GM06990 (cell line): ENCODE results near the gene GABPB1.

Experiments
- DNase-seq: peaks from one replicate; pipeline ENCODE4 v3.0.0-alpha.2; 2011; ENCODE audit not compliant: insufficient read length; ENCODE audit errors: extremely low read depth
- H3K27me3 ChIP-seq: replicated peaks from 2 replicates; pipeline ENCODE4 v1.6.0; 2011; ENCODE audit warnings: low read length; ENCODE audit not compliant: control insufficient read depth, insufficient read depth
- H3K36me3 ChIP-seq: 2 replicates; pipeline ENCODE4 v1.5.1; 2011; ENCODE audit warnings: low read length; ENCODE audit not compliant: control insufficient read depth, insufficient read depth
- H3K4me3 ChIP-seq: replicated peaks from 2 replicates; pipeline ENCODE4 v1.5.1; 2011; ENCODE audit warnings: low read depth, mild to moderate bottlenecking, control low read depth, low read length
- TF ChIP-seq, protein P1 (sequence below): IDR thresholded peaks from 2 replicates; pipeline ENCODE4 v1.5.1; 2011; ENCODE audit warnings: low read length, control low read depth, mild to moderate bottlenecking, inconsistent platforms; ENCODE audit not compliant: insufficient read depth, poor library complexity, severe bottlenecking

GABPB1 gene

GRCh38 chr15:50246631-50247030 lies 108.4 kb downstream of the GABPB1 start:
- DNase-seq: no peak
- no peaks in the 10 kb centered on the region for H3K27me3 ChIP-seq
- no peaks in the 10 kb centered on the region for H3K36me3 ChIP-seq
- TF ChIP-seq, protein P1, sequence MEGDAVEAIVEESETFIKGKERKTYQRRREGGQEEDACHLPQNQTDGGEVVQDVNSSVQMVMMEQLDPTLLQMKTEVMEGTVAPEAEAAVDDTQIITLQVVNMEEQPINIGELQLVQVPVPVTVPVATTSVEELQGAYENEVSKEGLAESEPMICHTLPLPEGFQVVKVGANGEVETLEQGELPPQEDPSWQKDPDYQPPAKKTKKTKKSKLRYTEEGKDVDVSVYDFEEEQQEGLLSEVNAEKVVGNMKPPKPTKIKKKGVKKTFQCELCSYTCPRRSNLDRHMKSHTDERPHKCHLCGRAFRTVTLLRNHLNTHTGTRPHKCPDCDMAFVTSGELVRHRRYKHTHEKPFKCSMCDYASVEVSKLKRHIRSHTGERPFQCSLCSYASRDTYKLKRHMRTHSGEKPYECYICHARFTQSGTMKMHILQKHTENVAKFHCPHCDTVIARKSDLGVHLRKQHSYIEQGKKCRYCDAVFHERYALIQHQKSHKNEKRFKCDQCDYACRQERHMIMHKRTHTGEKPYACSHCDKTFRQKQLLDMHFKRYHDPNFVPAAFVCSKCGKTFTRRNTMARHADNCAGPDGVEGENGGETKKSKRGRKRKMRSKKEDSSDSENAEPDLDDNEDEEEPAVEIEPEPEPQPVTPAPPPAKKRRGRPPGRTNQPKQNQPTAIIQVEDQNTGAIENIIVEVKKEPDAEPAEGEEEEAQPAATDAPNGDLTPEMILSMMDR: no peak
- no peak overlapping the region for H3K4me3 ChIP-seq

- H3K4me3 ChIP-seq: no peak overlapping the region
- H3K27me3 ChIP-seq: no peaks in the 10 kb centered on the region
- no peak for DNase-seq
- TF ChIP-seq, protein P1: no peak
- H3K36me3 ChIP-seq: no peaks in the 10 kb centered on the region
These were observed 109.9 kb downstream of the GABPB1 start for GRCh38 chr15:50244959-50245624.

GRCh38 chr15:50244153-50244552 lies 110.8 kb downstream of the GABPB1 start:
- Histone ChIP-seq H3K4me3 (no peak overlapping the region), H3K27me3 (no peaks in the 10 kb centered on the region), H3K36me3 (no peaks in the 10 kb centered on the region)
- no peak for DNase-seq
- TF ChIP-seq, protein P1: no peak

DNA sequence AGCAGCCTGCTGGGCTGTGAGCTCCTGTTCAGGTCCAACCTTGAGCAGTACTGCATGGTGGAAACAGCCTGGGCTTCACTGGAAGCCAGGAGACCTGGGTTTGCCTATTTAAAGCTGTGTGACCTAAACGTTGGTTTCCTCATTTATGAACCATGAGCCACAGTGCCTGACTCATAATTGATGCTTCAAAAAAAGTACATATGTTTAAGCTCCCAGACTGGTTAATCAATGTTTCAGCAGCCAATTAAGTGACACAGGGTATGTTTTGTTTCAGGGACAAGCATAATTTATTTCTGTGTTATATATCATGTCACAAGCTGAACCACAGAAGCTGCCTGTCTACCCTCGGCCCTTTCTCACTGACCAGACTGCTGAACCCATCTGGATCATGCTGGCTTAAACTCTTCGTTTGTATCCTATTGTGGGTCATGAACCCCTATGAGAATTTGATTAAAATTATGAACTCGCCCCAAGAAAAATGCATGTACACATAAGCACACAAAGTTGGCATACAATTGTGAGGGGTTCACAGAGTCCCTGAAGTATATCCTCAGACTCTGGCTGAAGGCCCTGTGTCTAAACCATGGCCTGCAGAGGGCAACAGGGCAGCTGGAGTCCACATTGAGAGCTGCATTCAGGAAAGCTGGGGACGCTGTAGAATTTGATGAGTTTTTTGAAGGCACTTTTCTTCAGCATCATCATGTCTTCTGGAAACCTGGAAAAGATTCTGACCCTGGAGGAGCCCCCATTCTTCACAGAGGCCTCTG lies 113.1 kb downstream of the GABPB1 start:
- Histone ChIP-seq H3K36me3 (no peaks in the 10 kb centered on the region), H3K27me3 (no peaks in the 10 kb centered on the region), H3K4me3 (no peak overlapping the region)
- TF ChIP-seq, protein P1: no peak
- no peak for DNase-seq

DNA sequence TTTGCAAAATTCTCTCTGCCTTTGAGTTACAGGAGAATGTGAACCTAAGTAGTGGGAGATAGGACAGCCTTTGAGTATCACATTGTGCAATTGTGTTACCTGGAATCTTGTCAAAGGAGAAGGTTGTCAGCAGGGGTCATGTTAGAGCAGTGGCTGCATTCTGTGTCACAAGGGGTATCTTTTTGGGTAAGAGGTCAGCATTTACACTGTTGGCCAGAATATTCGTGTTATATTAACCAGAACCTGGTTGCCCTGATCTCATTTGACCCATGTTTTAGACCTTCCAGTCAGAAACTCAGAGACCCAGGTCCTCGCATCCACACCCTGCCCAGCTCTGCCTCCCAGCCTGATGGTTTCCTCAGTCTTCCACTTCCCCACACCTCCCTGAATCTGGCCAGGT lies 116.7 kb downstream of the GABPB1 start:
- H3K4me3 ChIP-seq: no peak overlapping the region
- TF ChIP-seq, protein P1: no peak
- no peak for DNase-seq
- no peaks in the 10 kb centered on the region for H3K36me3 ChIP-seq
- H3K27me3 ChIP-seq: no peaks in the 10 kb centered on the region
